ENCODE measurements around the gene MORC2. TPM values are rescaled to one million over a fixed set of nuclear protein-coding genes. Genes with fewer than 3 reads are reported as not detected.

Gene MORC2
- total RNA-seq, 2 experiments from 2014 or later = 39.2 to 49.4 TPM

DNA sequence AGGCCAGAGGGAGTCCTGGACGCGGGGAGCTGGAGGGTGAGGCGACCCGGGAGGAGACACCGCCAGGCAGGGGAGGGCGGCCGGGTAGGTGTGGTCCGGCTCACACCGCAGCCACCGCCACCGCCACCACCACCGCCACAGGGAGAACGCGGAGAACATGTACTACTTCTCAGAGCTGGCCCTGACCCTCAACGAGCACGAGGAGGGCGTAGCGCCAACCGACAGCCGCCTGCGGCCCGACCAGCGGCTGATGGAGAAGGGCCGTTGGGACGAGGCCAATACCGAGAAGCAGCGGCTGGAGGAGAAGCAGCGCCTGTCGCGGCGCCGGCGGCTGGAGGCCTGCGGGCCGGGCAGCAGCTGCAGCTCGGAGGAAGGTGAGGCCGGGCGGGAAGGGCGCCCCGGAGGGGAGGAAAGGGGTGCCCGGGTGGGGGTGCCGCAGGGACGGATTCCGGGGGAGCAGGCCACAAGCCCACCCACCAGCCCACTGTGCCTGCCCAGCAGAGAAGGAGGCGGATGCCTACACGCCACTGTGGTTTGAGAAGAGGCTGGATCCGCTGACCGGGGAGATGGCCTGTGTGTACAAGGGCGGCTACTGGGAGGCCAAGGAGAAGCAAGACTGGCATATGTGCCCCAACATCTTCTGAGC, 62.8 kb downstream of the MORC2 start:
- Mint-ChIP-seq H3K36me3 (ENCODE audit: low read depth) (peaks cover 5% of the 10 kb centered on the region), H3K9me3 (no peaks in the 10 kb centered on the region), H3K27ac (no peak overlapping the region), H3K4me3 (no peak overlapping the region), H3K27me3 (no peaks in the 10 kb centered on the region), H3K4me1 (peaks cover 4% of the 10 kb centered on the region)
- ChIA-PET CTCF (interaction anchor here (1.4 kb wide), 1 partner anchor 14 kb away, joined by 3 read pairs; no protein-coding TSS in a partner anchor), POLR2A (no interaction called here)
- no peak for DNase-seq

DNA sequence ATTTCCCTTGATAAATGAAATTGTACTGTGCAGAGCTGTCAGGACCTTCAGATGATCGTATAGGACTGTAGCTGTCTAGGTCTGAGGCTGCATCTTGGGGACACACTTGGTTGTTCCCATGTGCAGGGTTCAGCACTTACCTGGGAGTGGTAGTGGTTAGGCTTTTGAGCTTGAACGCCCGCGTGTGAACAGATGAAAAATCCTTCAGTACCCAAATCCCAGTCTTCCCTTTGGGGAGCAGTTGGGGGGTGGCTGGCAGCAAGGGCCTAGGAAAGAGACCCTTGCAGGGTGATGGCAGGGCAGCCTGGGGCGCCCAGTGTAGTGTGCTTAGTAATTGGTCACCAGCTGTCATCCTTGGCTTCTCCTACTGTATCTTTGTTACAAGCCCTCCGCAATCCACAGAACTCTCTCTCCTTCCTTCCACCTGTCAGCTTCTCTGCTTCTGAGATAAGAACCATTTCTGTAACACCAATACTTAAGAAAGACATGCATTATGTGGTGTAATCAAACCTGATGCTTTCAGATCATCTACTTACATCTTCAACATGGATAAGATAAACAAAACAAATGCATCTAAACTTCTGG, 64.6 kb downstream of the MORC2 start:
- H3K4me3 Mint-ChIP-seq = no peak overlapping the region
- DNase-seq = no peak
- ChIA-PET POLR2A (no interaction called here), CTCF (interaction anchor here (1.0 kb wide), 1 partner anchor 13 kb away, joined by 3 read pairs; no protein-coding TSS in a partner anchor)
- peaks cover 4% of the 10 kb centered on the region for H3K4me1 Mint-ChIP-seq
- no peak overlapping the region for H3K27ac Mint-ChIP-seq
- no peaks in the 10 kb centered on the region for H3K9me3 Mint-ChIP-seq
- H3K36me3 Mint-ChIP-seq (ENCODE audit: low read depth) = peaks cover 9% of the 10 kb centered on the region
- no peaks in the 10 kb centered on the region for H3K27me3 Mint-ChIP-seq

DNA sequence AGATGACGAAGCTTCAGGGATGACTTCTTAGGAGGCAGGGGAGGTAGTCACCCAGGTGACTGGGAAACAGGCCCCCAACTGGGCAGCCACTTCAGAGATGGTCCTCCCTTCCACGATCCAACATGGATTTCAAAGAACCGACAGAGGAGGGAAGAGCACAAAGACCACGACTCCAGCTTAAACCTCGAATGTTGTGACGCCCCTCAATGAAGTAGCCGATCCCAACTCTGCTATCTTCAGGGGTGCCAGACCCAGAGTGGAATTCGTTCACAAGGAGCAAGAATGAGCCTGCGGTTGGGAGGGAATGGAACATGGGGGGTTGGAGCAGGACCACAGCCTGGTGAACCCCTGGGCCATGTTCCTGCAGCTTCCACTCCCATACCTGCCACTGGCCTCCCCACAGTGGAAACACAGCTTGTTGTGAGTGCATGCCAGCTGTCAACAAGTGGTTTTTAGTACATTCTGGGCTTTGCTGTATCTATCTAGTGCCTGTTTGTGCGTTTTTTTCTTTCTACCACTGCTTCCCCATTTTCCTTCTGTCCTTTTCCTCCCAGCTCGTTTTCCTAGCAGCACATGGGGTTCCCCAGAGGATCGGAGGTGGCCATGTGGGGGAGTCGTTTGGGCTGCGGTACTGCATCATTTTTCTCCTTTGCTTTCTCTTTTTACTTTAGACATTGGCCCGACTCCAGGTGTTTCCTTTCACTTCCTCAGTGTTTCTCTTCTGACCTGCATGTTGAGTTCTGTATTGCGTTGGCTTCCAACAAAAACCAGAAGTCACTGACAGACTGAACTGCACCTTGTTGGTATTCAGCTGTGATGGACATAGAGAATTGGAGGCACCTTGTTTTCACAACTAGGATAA, 65.8 kb downstream of the MORC2 start:
- H3K27me3 Mint-ChIP-seq = no peaks in the 10 kb centered on the region
- POLR2A ChIA-PET = no interaction called here
- peaks cover 9% of the 10 kb centered on the region for H3K36me3 Mint-ChIP-seq (ENCODE audit: low read depth)
- no peak overlapping the region for H3K27ac Mint-ChIP-seq
- CTCF ChIA-PET = interaction anchor here (1.1 kb wide), 1 partner anchor 9 kb away, joined by 3 read pairs; no protein-coding TSS in a partner anchor
- peaks cover 4% of the 10 kb centered on the region for H3K4me1 Mint-ChIP-seq
- no peaks in the 10 kb centered on the region for H3K9me3 Mint-ChIP-seq
- DNase-seq = no peak
- H3K4me3 Mint-ChIP-seq = no peak overlapping the region

DNA sequence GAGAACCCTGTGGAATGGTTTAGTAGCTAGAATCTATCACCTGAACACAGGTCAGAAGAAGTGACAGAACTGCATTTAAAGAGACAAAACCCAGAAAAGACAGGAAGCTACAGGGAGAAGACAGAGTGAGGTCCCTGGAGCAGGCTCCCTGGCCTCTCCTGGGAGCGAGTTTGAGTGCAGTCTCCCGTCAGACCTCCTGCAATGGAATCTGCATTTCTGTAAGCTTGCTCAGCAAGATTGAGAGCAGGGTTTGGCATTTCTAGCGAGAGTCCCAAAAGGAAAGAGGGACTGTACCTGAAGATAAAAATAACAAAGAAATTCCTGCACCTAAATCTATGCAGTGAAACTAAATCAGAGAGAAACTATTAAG, 74.2 kb downstream of the MORC2 start:
- Mint-ChIP-seq H3K27me3 (no peaks in the 10 kb centered on the region), H3K27ac (peak overlapping the region; percentile 57), H3K4me3 (no peak overlapping the region), H3K9me3 (no peaks in the 10 kb centered on the region), H3K4me1 (peaks cover 21% of the 10 kb centered on the region), H3K36me3 (ENCODE audit: low read depth) (no peaks in the 10 kb centered on the region)
- POLR2A ChIA-PET = no interaction called here
- CTCF ChIA-PET = no interaction called here
- DNase-seq = no peak

DNA sequence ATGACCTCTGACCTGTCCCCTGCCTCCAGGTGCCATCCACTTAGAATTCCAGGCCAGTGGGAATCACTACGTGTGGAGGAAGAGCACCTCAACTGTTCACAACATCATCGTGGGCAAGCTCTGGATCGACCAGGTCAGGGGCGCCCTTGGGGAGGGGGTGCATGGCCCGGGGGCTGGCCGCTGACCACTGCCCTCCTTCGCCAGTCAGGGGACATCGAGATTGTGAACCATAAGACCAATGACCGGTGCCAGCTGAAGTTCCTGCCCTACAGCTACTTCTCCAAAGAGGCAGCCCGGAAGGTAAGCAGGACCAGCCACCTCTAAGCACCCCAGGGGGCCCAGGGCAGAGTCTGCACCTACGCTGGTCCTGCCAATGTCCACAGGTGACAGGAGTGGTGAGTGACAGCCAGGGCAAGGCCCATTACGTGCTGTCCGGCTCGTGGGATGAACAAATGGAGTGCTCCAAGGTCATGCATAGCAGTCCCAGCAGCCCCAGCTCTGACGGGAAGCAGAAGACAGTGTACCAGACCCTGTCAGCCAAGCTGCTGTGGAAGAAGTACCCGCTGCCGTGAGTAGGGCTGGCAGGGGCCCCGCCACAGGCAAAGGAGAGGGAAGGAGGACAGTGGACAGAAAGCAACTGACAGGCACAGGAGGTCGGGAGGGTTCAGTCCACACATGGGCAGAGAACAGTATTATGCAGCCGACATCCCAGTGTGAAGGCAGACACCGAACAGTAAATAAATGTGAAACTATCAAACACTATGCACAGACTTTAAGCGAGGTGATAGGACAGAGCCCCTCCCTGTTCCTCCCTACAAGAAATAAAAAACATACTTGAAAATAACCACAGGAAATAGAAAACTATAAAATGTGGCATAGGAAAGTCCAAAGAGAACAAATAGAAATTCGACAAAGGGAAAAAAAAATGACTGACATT, 74.9 kb downstream of the MORC2 start:
- no peaks in the 10 kb centered on the region for H3K9me3 Mint-ChIP-seq
- no peaks in the 10 kb centered on the region for H3K27me3 Mint-ChIP-seq
- peak overlapping the region; percentile 57 for H3K27ac Mint-ChIP-seq
- H3K4me3 Mint-ChIP-seq = no peak overlapping the region
- CTCF ChIA-PET = interaction anchor here (0.7 to 1.2 kb wide), 2 partner anchors 9 to 47 kb away, joined by 3 to 4 read pairs; no protein-coding TSS in a partner anchor
- DNase-seq = no peak
- POLR2A ChIA-PET = no interaction called here
- peaks cover 21% of the 10 kb centered on the region for H3K4me1 Mint-ChIP-seq
- no peaks in the 10 kb centered on the region for H3K36me3 Mint-ChIP-seq (ENCODE audit: low read depth)

DNA sequence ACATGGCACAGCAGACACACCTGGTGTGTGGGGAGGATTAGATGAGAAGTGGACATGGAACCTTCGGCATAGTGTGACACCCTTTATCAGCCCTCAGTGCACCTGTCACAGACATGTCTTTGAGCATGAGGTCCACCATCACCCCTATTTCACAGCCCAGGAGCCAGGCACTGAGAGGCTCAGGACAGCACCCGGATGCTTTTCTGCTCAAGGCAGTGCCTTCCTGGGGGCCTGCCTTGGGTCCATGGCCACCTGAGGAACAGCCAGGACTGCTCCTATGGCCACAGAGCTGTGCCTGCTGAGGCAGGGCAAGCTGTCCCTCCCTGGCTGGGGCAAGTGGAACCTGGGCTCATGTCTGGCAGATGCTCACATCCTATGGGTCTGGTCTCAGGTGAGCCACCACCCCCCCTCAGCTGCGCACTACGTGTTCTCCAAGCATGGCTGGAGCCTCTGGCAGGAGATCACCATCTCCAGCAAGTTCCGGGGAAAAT, 75.8 kb downstream of the MORC2 start:
- DNase-seq = no peak
- ChIA-PET CTCF (interaction anchor here (0.7 to 1.2 kb wide), 2 partner anchors 10 to 48 kb away, joined by 3 to 4 read pairs; no protein-coding TSS in a partner anchor), POLR2A (no interaction called here)

DNA sequence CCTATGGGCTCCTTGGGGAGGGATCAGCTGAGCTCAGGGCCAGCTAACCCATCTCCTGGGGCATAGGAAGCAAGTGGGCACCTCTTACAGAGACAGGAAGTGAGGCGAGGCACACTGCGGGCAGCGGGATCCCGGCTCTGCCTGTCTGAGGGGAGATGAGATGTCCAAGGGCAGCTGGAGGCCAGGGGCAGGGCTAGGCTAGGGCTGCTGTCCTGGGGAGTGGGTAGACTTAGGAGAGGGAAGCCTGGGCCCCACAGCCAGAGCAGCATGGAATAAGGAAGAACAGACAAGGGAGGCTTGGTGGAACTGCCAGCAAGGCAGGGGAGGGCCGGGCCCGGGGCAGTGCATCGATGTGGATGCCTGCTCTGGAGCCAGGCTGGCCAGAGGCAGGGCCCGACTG, 76.3 kb downstream of the MORC2 start:
- no peak overlapping the region for H3K27ac Mint-ChIP-seq
- ChIA-PET CTCF (interaction anchor here (1.1 to 1.3 kb wide), 3 partner anchors 13 to 48 kb away, joined by 3 to 4 read pairs (median 3); no protein-coding TSS in a partner anchor), POLR2A (no interaction called here)
- H3K36me3 Mint-ChIP-seq (ENCODE audit: low read depth) = no peaks in the 10 kb centered on the region
- no peak overlapping the region for H3K4me3 Mint-ChIP-seq
- DNase-seq = no peak
- H3K4me1 Mint-ChIP-seq = peaks cover 21% of the 10 kb centered on the region
- no peaks in the 10 kb centered on the region for H3K27me3 Mint-ChIP-seq
- no peaks in the 10 kb centered on the region for H3K9me3 Mint-ChIP-seq

More for the DNA sequence above, 75.8 kb downstream of the MORC2 start:
- no peaks in the 10 kb centered on the region for H3K36me3 Mint-ChIP-seq (ENCODE audit: low read depth)
- no peak overlapping the region for H3K4me3 Mint-ChIP-seq
- H3K27me3 Mint-ChIP-seq = no peaks in the 10 kb centered on the region
- no peaks in the 10 kb centered on the region for H3K9me3 Mint-ChIP-seq
- H3K4me1 Mint-ChIP-seq = peaks cover 21% of the 10 kb centered on the region
- no peak overlapping the region for H3K27ac Mint-ChIP-seq

DNA sequence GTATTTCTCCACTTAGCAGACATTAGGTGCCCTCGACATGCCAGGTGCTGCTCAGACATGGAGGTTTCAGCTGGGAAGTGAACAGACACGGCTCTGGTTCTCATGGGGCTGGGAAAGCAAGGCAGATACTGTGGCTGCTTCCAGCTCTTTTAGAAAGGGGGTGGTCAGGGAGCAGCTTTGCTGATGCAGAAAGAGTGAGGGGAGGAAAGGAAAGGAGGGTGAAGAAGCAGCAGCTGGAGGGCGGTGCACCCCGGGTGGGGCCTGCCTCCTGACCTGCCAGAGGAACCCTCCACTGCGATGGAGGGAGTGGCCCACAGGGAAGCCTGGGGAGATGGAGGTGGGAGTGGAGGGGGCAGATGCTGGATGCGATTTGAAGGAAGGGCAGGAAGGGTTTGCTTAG, 76.8 kb downstream of the MORC2 start:
- ChIA-PET POLR2A (no interaction called here), CTCF (interaction anchor here (1.1 to 1.3 kb wide), 2 partner anchors 14 to 20 kb away, joined by 3 read pairs; no protein-coding TSS in a partner anchor)
- H3K4me3 Mint-ChIP-seq = no peak overlapping the region
- H3K27me3 Mint-ChIP-seq = no peaks in the 10 kb centered on the region
- peak overlapping the region; percentile 9 for H3K27ac Mint-ChIP-seq
- peaks cover 21% of the 10 kb centered on the region for H3K4me1 Mint-ChIP-seq
- no peaks in the 10 kb centered on the region for H3K36me3 Mint-ChIP-seq (ENCODE audit: low read depth)
- H3K9me3 Mint-ChIP-seq = no peaks in the 10 kb centered on the region
- DNase-seq = no peak

DNA sequence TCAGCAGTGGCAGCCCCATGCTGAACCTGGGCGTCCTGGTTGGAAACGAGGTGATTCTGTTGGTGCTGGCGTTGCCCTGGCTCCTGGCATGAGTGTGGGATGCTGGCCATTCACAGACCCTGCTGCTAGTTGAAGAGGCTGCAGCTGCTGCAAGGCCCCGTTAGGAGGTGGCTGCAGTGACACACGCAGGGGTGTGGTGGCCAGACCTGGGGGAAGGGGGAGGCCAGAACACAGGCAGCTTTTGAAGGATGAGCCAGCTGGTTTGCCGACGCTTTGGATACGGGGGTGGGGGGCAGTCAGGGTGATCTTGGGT, 77.2 kb downstream of the MORC2 start:
- CTCF ChIA-PET = interaction anchor here (0.9 to 1.3 kb wide), 3 partner anchors 10 to 20 kb away, joined by 3 read pairs; no protein-coding TSS in a partner anchor
- no peak overlapping the region for H3K4me3 Mint-ChIP-seq
- POLR2A ChIA-PET = no interaction called here
- DNase-seq = no peak
- H3K36me3 Mint-ChIP-seq (ENCODE audit: low read depth) = no peaks in the 10 kb centered on the region
- H3K4me1 Mint-ChIP-seq = peaks cover 21% of the 10 kb centered on the region
- no peaks in the 10 kb centered on the region for H3K27me3 Mint-ChIP-seq
- no peak overlapping the region for H3K27ac Mint-ChIP-seq
- no peaks in the 10 kb centered on the region for H3K9me3 Mint-ChIP-seq

DNA sequence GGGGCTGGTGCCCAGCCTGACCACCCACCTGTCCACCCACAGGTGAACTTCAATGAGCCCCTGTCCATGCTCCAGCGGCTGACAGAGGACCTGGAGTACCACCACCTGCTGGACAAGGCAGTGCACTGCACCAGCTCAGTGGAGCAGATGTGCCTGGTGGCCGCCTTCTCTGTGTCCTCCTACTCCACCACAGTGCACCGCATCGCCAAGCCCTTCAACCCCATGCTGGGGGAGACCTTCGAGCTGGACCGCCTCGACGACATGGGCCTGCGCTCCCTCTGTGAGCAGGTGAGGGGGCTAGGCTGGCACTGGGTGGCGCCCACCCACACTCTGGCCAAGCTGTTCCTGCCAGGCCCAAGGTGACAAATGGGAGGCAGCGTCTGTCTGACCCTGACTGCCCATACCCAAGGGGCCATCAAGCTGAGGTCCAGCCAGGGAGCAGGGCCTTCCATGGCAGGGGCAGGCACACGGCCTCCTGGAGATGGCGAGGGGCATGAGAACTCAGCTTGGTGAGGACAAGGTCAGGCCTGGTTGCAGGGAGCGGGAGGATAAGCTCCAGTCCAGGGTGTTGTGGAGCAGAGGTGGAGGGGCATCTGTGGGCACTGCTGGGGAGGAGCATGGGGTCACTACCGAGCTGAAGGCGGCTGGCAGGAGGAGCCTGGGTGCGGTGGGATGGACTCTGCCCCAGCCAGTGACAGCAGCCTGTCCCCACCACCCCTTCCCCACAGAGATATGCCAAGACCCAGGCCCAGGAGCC, 77.7 kb downstream of the MORC2 start:
- Mint-ChIP-seq H3K27me3 (no peaks in the 10 kb centered on the region), H3K36me3 (ENCODE audit: low read depth) (no peaks in the 10 kb centered on the region), H3K4me1 (peaks cover 21% of the 10 kb centered on the region), H3K9me3 (no peaks in the 10 kb centered on the region), H3K27ac (no peak overlapping the region), H3K4me3 (no peak overlapping the region)
- ChIA-PET POLR2A (no interaction called here), CTCF (interaction anchor here (0.7 to 1.3 kb wide), 3 partner anchors 10 to 1623 kb away, joined by 3 to 4 read pairs (median 3); partner anchors contain the start of genes EWSR1 and RHBDD3)
- peak; percentile 37 for DNase-seq

DNA sequence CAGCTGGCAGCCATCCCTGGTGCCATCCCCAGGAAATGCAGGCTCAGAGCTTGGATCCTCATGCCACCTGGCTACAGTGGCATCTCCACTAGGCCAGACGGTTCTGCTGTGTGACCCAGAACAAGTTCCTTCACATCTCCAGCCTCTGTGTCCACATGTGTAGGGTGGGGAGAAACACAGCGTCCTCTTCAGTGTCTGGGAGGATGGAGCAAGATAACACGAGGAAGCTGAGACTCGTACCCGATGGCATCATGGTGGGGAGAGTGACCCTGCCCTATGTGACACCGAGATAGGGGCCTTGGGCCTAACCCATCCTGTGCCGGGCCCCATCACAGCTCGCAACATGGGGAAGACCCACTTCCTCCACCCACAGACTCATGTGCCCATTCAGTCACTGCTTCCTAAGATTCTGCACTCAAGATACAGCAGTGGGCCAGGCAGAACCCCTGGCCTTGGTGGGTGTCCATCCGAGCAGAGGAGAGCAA, 78.5 kb downstream of the MORC2 start:
- CTCF ChIA-PET = no interaction called here

More for the DNA sequence above, 78.5 kb downstream of the MORC2 start:
- Mint-ChIP-seq H3K4me3 (no peak overlapping the region), H3K9me3 (no peaks in the 10 kb centered on the region), H3K27me3 (no peaks in the 10 kb centered on the region), H3K4me1 (peaks cover 21% of the 10 kb centered on the region), H3K27ac (no peak overlapping the region), H3K36me3 (ENCODE audit: low read depth) (no peaks in the 10 kb centered on the region)
- DNase-seq = no peak
- POLR2A ChIA-PET = interaction anchor here (0.5 kb wide), 1 partner anchor 123 kb away, joined by 12 read pairs; no protein-coding TSS in a partner anchor
